Endothelial cell of umbilical vein (primary cell): Measurements from ENCODE around the gene ZNF764. TPM values are rescaled to one million over a fixed set of nuclear protein-coding genes. Genes with fewer than 3 reads are reported as not detected.

Experiments
- BruUV-seq: library from RNA; stranded (reverse); fragments of 400-500 nt; replicated peaks from 2 replicates; lab custom pipeline; 2021; lab: Mats Ljungman, UMichigan
- CTCF ChIA-PET: fragments of 300-600, 350-600 bp; sonication (Branson Sonifier 250); formaldehyde crosslinking; loops from one replicate; lab custom pipeline; 2021; ENCODE audit warnings: antibody characterized with exemption, inconsistent platforms; lab: Charles Lee
- POLR2A ChIA-PET: fragments of 300-600, 350-600 bp; sonication (Branson Sonifier 250); formaldehyde crosslinking; loops from one replicate; lab custom pipeline; 2021; ENCODE audit warnings: antibody characterized with exemption, inconsistent platforms; lab: Charles Lee
- DNase-seq: peaks from one replicate; pipeline ENCODE4 v3.0.0-alpha.2; 2011; ENCODE audit warnings: low read depth, low spot score
- FAIRE-seq: peaks from 2 replicates; lab custom pipeline; 2011; peaks lifted over from hg19 to GRCh38; lab: Jason Lieb, UNC
- H2AFZ ChIP-seq: 2 replicates; pipeline ENCODE4 v1.6.0; 2012; ENCODE audit warnings: low read depth, low read length, control low read depth, inconsistent platforms
- H3K27ac ChIP-seq: 2 replicates; pipeline ENCODE4 v1.5.1; 2011; ENCODE audit warnings: low read depth, mild to moderate bottlenecking, control low read depth, low read length, moderate library complexity; ENCODE audit not compliant: insufficient read depth
- H3K27me3 ChIP-seq, 2 experiments: 2 replicates each; pipeline versions ENCODE4 v1.6.0 to v1.6.1; 2011; ENCODE audit warnings: low read length in 2 of 2, mixed read lengths in 1 of 2; ENCODE audit not compliant: control insufficient read depth in 2 of 2, insufficient read depth in 2 of 2
- H3K36me3 ChIP-seq, 2 experiments: 2 replicates in 1 of 2; 3 replicates in 1 of 2; pipeline ENCODE4 v1.5.1; 2011; ENCODE audit warnings: low read length in 2 of 2, mild to moderate bottlenecking in 1 of 2, moderate library complexity in 1 of 2; ENCODE audit not compliant: control insufficient read depth in 2 of 2, insufficient read depth in 2 of 2; ENCODE audit errors: extremely low read depth in 1 of 2
- H3K4me1 ChIP-seq: 3 replicates; pipeline ENCODE4 v1.5.1; 2011; ENCODE audit warnings: mild to moderate bottlenecking, low read length; ENCODE audit not compliant: control insufficient read depth, insufficient read depth; ENCODE audit errors: extremely low read depth
- H3K4me2 ChIP-seq: 2 replicates; pipeline ENCODE4 v1.6.1; 2011; ENCODE audit warnings: low read length, control low read depth, mixed read lengths; ENCODE audit not compliant: insufficient read depth
- H3K4me3 ChIP-seq, 3 experiments: fragments of 200-600 bp in 1 of 3; sonication (generic), shearing (Covaris generic) in 1 of 3; replicated peaks in 1 of 3; 2 replicates each; pipeline ENCODE4 v1.5.1; 2011 to 2016; ENCODE audit warnings: control low read depth in 3 of 3, low read length in 3 of 3, mild to moderate bottlenecking in 2 of 3, inconsistent platforms in 1 of 3, low read depth in 1 of 3, moderate library complexity in 1 of 3; ENCODE audit not compliant: insufficient read depth in 1 of 3
- H3K79me2 ChIP-seq: 2 replicates; pipeline ENCODE4 v1.6.0; 2012; ENCODE audit warnings: low read length, inconsistent platforms; ENCODE audit not compliant: control insufficient read depth, insufficient read depth
- H3K9ac ChIP-seq: replicated peaks from 2 replicates; pipeline ENCODE3; 2011; ENCODE audit warnings: low read length, control low read depth; ENCODE audit not compliant: insufficient read depth; ENCODE audit errors: extremely low read depth
- H3K9me1 ChIP-seq: replicated peaks from 3 replicates; pipeline ENCODE4 v1.6.0; 2011; ENCODE audit warnings: mild to moderate bottlenecking, low read length; ENCODE audit not compliant: control insufficient read depth, insufficient read depth; ENCODE audit errors: extremely low read depth
- H3K9me3 ChIP-seq: replicated peaks from 2 replicates; pipeline ENCODE4 v1.5.1; 2012; ENCODE audit warnings: low read length, inconsistent platforms; ENCODE audit not compliant: control insufficient read depth, insufficient read depth
- H4K20me1 ChIP-seq: replicated peaks from 2 replicates; pipeline ENCODE3; 2011; ENCODE audit warnings: mild to moderate bottlenecking, low read length; ENCODE audit not compliant: control insufficient read depth, insufficient read depth; ENCODE audit errors: extremely low read depth
- EZH2 ChIP-seq: IDR thresholded peaks from 2 replicates; pipeline ENCODE4 v1.6.1; 2012; ENCODE audit warnings: borderline replicate concordance, low read depth, mild to moderate bottlenecking, moderate library complexity, low read length, inconsistent platforms; ENCODE audit not compliant: severe bottlenecking
- FOS ChIP-seq: IDR thresholded peaks from 2 replicates; pipeline ENCODE4 v1.6.1; 2011; ENCODE audit warnings: mild to moderate bottlenecking, low read length, moderate library complexity, borderline replicate concordance; ENCODE audit not compliant: insufficient read depth
- GATA2 ChIP-seq: IDR thresholded peaks from 2 replicates; pipeline ENCODE4 v1.7.0; 2011; ENCODE audit warnings: low read depth, mild to moderate bottlenecking, moderate library complexity, mixed read lengths, low read length; ENCODE audit not compliant: insufficient read length, insufficient read depth
- JUN ChIP-seq: IDR thresholded peaks from 2 replicates; pipeline ENCODE4 v1.6.1; 2011; ENCODE audit warnings: borderline replicate concordance, low read depth; ENCODE audit not compliant: insufficient read length, insufficient read depth
- MYC ChIP-seq: IDR thresholded peaks from one replicate; pipeline ENCODE4 v1.6.1; 2011; ENCODE audit warnings: mild to moderate bottlenecking, low read depth, low read length
- POLR2A ChIP-seq: IDR thresholded peaks from 2 replicates; pipeline ENCODE4 v1.6.1; 2012; ENCODE audit warnings: low read depth, mild to moderate bottlenecking, control low read depth, low read length
- POLR2AphosphoS5 ChIP-seq: IDR thresholded peaks from 2 replicates; pipeline ENCODE4 v1.6.1; 2012; ENCODE audit warnings: low read depth, mild to moderate bottlenecking, control low read depth, low read length, moderate library complexity; ENCODE audit not compliant: insufficient read depth
- dilution Hi-C: fragments of 300-500 bp; cut with MboI; formaldehyde crosslinking; loops from one replicate; pipeline ENCODE4 v1.15.0; 2019; ENCODE audit warnings: low sequenced_read_pairs; ENCODE audit not compliant: extremely low pct_ligation_motif_present
- intact Hi-C: fragments of 100-400 bp; cut with micrococcal nuclease; formaldehyde crosslinking; loops from one replicate; pipeline ENCODE4 v1.10.0; 2022
- polyA plus RNA-seq, 4 experiments: library from polyadenylated mRNA; depleted of rRNA in 3 of 4; stranded (reverse) in 3 of 4; unstranded in 1 of 4; fragments of >200 nt; gene quantifications; 2 replicates each; pipeline versions ENCODE4 v1.2.1 to v1.2.3, GENCODE V29; 2011 to 2012; ENCODE audit warnings: missing spikeins in 1 of 4
- total RNA-seq: library from RNA; stranded (reverse); gene quantifications from 2 replicates; pipeline ENCODE4 v1.2.3, GENCODE V29; 2021
- TF ChIP-seq, protein P1 (sequence below): IDR thresholded peaks from 2 replicates; pipeline ENCODE4 v1.6.1; 2011; ENCODE audit not compliant: insufficient read depth, insufficient read length
- TF ChIP-seq, protein P2 (sequence below), 2 donors: IDR thresholded peaks; 1 replicate in 1 of 2; 2 replicates in 1 of 2; pipeline ENCODE4 v1.5.1; 2011; ENCODE audit warnings: low read length in 2 of 2, mild to moderate bottlenecking in 2 of 2, moderate library complexity in 2 of 2, control low read depth in 1 of 2, inconsistent platforms in 1 of 2, low read depth in 1 of 2; ENCODE audit not compliant: insufficient read depth in 1 of 2; ENCODE audit errors: extremely low read depth in 1 of 2

The ZNF764 gene
- total and polyA plus RNA-seq, 2 donors (not counting 3 experiments of a cell fraction or from before 2014, with no cell fraction given) = 5.0 to 12.1 TPM

DNA sequence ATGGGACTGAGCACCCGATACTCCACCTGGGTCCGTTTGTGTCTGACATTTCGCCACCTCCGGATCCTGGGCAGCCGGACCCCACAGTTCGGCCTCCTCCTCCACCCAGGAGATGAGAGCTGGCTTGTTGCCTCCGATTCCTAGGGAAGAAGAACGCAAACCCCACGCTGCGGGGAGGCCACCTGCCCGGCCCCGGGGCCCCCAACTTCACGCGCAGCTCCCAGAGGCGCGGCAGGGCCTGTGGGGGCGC lies 542 bp downstream of the ZNF764 start:
- TF ChIP-seq POLR2AphosphoS5 = no peak
- no peak for TF ChIP-seq MYC
- TF ChIP-seq, protein P1, sequence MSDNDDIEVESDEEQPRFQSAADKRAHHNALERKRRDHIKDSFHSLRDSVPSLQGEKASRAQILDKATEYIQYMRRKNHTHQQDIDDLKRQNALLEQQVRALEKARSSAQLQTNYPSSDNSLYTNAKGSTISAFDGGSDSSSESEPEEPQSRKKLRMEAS = no peak
- no peak for TF ChIP-seq JUN
- no peak for TF ChIP-seq EZH2
- TF ChIP-seq FOS = no peak
- TF ChIP-seq GATA2 = no peak
- TF ChIP-seq, protein P2, sequence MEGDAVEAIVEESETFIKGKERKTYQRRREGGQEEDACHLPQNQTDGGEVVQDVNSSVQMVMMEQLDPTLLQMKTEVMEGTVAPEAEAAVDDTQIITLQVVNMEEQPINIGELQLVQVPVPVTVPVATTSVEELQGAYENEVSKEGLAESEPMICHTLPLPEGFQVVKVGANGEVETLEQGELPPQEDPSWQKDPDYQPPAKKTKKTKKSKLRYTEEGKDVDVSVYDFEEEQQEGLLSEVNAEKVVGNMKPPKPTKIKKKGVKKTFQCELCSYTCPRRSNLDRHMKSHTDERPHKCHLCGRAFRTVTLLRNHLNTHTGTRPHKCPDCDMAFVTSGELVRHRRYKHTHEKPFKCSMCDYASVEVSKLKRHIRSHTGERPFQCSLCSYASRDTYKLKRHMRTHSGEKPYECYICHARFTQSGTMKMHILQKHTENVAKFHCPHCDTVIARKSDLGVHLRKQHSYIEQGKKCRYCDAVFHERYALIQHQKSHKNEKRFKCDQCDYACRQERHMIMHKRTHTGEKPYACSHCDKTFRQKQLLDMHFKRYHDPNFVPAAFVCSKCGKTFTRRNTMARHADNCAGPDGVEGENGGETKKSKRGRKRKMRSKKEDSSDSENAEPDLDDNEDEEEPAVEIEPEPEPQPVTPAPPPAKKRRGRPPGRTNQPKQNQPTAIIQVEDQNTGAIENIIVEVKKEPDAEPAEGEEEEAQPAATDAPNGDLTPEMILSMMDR (IDR thresholded peaks at IDR 0.05; ENCODE audit: extremely low read depth in 1 of 2, insufficient read depth in 1 of 2, low read depth in 1 of 2, low read length in 2 of 2) = no peak
- TF ChIP-seq POLR2A = no peak
- intact Hi-C loops (no loop called here), dilution Hi-C loops (no loop called here)
- peak overlapping the region; percentile 50 for H3K4me2 ChIP-seq
- H3K4me3 ChIP-seq = peak overlapping the region; percentile 67 to 89 (median 75)
- no TSS peak for BruUV-seq
- ChIA-PET POLR2A (interaction anchor here (2.2 kb wide), 1 partner anchor 22 kb away, joined by 13 read pairs; the partner anchor contains the start of gene ZNF747), CTCF (interaction anchor here (1.2 to 2.6 kb wide), 7 partner anchors 11 to 148 kb away, joined by 3 to 27 read pairs (median 10); partner anchors contain the start of genes DCTPP1, ZNF688 and ZNF747)
- peak overlapping the region; percentile 92 for H3K9ac ChIP-seq
- no peaks in the 10 kb centered on the region for H3K9me1 ChIP-seq
- H3K9me3 ChIP-seq = no peaks in the 10 kb centered on the region
- peaks cover 12% of the 10 kb centered on the region for H3K4me1 ChIP-seq
- H3K79me2 ChIP-seq = peaks cover 23% of the 10 kb centered on the region
- H2AFZ ChIP-seq = peak overlapping the region; percentile 68
- H3K27ac ChIP-seq = peak overlapping the region; percentile 83
- no peaks in the 10 kb centered on the region for H4K20me1 ChIP-seq
- no peak for FAIRE-seq
- no peaks in the 10 kb centered on the region for H3K27me3 ChIP-seq
- H3K36me3 ChIP-seq = peaks cover 3 to 9% of the 10 kb centered on the region in 2 experiments
- DNase-seq = no peak
